GM12892 (cell line): ENCODE results near the gene SVOPL. TPM values are rescaled to one million over a fixed set of nuclear protein-coding genes. Genes with fewer than 3 reads are reported as not detected.
"Not testable (repeated sequence)": the region's sequence is repeated elsewhere in the genome, so short reads cannot be mapped to it uniquely, and the experiment has no call there.

Experiments
- DNase-seq: peaks from one replicate; pipeline ENCODE4 v3.0.0; 2011; ENCODE audit not compliant: insufficient read length
- FAIRE-seq: peaks from 2 replicates; lab custom pipeline; 2011; peaks lifted over from hg19 to GRCh38; lab: Jason Lieb, UNC
- POLR2A ChIP-seq: IDR thresholded peaks from 2 replicates; pipeline ENCODE4 v1.6.1; 2011; ENCODE audit warnings: low read depth, low read length, control low read depth
- POLR2AphosphoS5 ChIP-seq: IDR thresholded peaks from 2 replicates; pipeline ENCODE4 v1.6.1; 2011; ENCODE audit warnings: low read depth, low read length, control low read depth
- TAF1 ChIP-seq: IDR thresholded peaks from 2 replicates; pipeline ENCODE4 v1.6.1; 2011; ENCODE audit warnings: low read depth, mild to moderate bottlenecking, control low read depth, low read length, borderline replicate concordance
- polyA plus RNA-seq: library from polyadenylated mRNA; unstranded; fragments of >200 nt; gene quantifications from one replicate; pipeline ENCODE4 v1.2.1, GENCODE V29; 2012; ENCODE audit warnings: missing spikeins, inconsistent platforms; ENCODE audit not compliant: missing spikeins

Gene SVOPL, protein sequence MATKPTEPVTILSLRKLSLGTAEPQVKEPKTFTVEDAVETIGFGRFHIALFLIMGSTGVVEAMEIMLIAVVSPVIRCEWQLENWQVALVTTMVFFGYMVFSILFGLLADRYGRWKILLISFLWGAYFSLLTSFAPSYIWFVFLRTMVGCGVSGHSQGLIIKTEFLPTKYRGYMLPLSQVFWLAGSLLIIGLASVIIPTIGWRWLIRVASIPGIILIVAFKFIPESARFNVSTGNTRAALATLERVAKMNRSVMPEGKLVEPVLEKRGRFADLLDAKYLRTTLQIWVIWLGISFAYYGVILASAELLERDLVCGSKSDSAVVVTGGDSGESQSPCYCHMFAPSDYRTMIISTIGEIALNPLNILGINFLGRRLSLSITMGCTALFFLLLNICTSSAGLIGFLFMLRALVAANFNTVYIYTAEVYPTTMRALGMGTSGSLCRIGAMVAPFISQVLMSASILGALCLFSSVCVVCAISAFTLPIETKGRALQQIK
- not detected for polyA plus RNA-seq

DNA sequence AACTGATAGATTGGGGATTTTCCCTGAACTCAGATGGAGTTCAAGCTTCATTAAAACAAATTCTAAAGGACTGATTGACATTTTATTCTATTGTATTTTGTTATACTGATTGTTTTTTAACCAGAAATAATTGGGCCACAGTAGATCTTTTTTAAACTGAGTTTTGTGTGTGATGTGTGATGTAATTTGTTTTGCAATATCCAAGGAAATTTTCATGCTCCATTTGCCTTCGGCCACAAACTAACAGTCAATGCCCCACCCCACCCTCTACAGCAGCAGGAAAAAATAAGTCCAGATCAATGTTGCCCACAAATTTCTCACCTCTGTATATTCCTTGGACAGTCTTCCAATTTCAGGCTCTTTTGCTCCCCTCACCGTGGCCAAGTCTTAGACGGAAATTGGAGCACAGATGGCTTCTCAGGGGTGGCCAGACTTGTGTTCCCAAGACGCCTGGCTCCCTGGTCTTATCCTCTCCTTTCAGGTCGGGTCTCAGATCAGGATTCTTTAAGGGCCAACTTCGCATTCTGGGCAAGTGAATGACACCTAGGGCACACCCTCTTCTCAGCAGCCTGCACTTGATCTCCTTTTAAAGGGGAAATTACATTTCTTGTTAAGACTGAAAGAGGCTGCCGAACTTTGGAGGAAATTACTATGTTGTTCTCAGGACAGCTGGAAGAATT is at the start of gene SVOPL:
SVOPL (minus strand) TSS at position 506 of the 680 bp plus-strand sequence. CDS start 22,317 bp downstream, outside the sequence.
- DNase-seq (no peak), FAIRE-seq (no peak)
- TF ChIP-seq POLR2A (no peak), TAF1 (no peak), POLR2AphosphoS5 (no peak)

DNA sequence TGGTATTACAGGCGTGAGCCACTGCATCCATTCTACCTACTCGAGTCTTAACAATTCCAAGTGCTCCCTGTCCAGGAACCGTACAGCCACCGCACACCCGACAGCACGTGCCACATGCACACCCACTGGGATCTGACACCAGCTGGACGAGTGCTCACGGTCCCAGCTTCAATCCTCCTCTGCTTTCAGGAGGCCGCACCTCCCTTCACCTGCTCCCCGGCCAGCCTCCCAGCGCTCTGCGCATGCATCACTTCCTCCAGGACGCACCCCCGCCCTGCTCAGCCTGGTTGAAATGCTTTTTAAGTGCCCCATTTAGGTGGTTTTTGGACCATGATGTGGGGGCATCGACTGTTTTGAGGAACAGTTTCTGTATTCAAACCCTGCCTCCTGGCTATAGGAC is 49.3 kb upstream of the SVOPL start:
- TF ChIP-seq POLR2A (no peak), TAF1 (no peak), POLR2AphosphoS5 (no peak)
- FAIRE-seq = no peak
- no peak for DNase-seq

DNA sequence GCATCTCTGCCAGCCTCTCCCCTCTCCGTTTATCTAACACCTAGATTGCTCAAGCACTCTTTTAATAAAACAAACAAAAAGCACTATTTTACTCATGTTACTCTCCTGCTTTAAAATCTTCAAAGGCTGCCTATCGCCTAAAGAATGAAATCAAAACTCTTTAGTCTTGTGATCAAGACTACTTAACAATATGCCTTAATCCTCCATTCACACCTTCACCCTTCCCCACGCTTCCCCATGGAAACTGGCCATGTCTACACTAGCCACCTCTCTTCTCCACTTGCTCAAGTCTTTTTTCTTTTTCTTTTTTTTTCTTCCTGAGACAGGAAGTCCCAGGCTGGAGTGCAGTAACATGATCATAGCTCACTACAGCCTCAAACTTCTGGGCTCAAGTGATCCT is 48.8 kb upstream of the SVOPL start:
- no peak for FAIRE-seq
- no peak for DNase-seq
- TF ChIP-seq POLR2AphosphoS5 (no peak), TAF1 (no peak), POLR2A (no peak)

DNA sequence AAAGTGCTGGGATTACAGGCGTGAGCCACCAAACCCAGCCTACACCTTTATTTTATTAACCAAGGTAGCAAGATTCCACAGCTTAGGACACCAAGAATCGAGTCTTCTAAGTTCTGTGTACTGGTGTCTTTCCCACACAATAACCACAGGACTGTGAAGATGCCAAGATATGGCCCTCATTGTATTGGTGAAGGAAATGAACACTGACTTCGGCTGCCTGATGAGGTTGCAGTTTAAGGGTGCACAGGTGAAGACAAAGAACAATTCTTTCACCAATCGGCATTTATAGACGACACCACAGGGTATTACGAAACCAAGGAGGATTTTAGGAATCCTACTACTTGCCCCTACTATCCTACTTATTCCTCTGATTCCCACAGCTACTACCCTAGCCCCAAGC is 47.5 kb upstream of the SVOPL start:
- TF ChIP-seq TAF1 = no peak
- no peak for TF ChIP-seq POLR2AphosphoS5
- no peak for TF ChIP-seq POLR2A
- no peak for FAIRE-seq
- no peak for DNase-seq

DNA sequence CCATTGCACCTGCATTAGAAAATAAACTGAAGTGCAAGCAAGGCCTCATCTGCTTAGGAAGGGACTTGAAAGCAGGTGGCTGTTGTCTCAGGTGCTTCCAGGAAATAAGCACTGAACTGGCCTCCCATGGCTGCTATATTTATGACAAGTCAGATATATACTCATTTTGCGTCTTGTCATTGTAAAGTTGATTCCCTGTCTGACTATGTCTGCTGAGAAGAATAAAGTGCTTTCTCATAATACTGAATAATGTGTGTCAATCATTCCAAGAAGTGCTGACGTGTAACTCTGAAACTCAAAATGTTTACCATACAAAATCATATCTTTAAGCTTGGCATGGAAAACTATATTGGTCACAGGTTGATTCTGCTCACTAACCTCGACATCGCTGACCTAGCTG is 44.9 kb upstream of the SVOPL start:
- TF ChIP-seq POLR2AphosphoS5 = no peak
- no peak for TF ChIP-seq TAF1
- DNase-seq = no peak
- no peak for FAIRE-seq

DNA sequence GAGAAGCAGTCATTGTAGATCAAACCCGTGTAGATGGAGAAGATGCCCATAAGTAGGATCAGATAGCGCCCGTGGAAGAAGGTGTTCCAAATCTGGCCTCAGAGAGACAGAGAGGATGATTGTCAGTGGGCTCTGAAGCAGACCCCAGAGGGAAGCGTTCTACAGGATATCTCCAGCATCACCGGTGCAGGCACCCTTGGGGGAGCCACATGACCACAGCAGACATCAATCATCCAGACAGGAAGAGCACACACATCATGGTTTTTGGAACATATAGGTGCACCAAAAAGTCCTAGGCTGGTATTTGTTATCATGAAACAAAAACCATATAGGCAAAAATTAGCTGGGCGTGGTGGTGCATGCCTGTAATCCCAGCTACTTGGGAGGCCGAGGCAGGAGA is 44.0 kb upstream of the SVOPL start:
- DNase-seq = no peak
- no peak for FAIRE-seq
- TF ChIP-seq POLR2AphosphoS5 (no peak), TAF1 (no peak), POLR2A (no peak)

DNA sequence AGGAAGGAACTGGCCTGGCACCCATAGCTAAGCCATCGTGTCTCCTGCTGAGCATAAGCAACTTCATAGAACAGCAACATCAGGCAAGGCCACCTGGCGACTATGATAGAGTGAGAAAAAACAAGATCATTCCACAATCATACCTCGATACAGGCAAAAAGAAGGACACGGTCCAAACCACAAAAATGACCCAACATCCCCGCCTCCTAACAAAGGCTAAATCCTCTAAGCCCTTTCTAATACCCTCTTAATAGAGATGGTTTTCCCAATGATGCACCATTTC is 40.2 kb upstream of the SVOPL start:
- DNase-seq (no peak), FAIRE-seq (no peak)
- TF ChIP-seq POLR2A (no peak), TAF1 (no peak), POLR2AphosphoS5 (no peak)

DNA sequence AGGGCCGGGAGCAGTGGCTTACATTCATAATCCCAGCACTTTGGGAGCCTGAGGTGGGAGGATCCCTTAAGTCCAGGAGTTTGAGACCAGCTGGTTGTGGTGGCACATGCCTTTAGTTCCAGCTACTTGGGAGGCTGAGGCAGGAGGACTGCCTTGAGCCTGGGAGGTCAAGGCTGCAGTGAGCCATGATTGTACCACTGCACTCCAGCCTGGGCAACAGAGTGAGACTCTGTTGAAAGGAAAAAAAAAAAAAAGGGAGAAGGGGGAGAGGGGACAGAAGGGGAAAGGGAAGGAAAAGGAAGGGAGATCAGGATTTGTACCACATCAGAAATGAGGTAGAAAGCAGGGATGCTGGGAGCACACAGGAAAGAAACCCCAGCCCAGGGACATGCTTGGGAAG is 38.7 kb upstream of the SVOPL start:
- FAIRE-seq = no peak
- TF ChIP-seq TAF1 (no peak), POLR2AphosphoS5 (no peak), POLR2A (no peak)
- no peak for DNase-seq

DNA sequence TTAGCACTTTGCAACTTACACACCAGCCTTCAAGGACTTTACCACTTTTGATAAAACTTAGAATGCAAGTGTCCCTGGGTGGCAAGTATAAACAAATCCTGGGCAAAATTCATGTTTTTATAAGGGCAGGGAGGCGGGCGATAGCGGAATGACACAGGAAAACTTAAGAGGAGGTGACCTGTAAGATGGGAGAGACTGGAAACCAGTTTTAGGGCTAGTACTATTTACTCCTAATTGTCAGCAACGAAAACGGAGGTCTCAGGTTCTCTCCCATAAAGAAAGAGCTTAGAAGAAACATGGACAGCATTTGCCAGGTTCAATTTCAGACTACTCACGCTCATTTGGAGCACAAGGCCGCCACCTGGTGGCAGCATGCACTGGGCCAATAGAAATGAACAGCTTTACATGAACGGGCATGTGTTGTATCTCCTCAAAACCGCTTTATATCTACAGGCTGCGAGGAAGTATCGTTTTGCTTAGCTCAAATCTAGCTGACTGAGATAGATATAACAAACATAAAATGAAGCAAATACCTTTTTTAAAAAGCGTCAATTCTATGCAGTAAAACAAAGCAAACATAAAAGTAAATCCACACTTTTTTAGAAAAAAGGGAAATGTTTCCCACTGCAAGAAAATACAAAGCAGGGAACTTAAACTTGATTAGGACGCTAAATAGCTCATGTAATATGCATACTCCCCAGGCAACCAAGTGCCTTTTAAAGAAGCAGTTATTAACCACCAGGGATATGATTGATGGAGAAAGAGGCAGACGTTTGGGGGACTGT is 37.6 kb upstream of the SVOPL start:
- DNase-seq = peak; percentile 43
- TF ChIP-seq POLR2A (no peak), TAF1 (no peak), POLR2AphosphoS5 (no peak)
- peak; percentile 92 for FAIRE-seq

DNA sequence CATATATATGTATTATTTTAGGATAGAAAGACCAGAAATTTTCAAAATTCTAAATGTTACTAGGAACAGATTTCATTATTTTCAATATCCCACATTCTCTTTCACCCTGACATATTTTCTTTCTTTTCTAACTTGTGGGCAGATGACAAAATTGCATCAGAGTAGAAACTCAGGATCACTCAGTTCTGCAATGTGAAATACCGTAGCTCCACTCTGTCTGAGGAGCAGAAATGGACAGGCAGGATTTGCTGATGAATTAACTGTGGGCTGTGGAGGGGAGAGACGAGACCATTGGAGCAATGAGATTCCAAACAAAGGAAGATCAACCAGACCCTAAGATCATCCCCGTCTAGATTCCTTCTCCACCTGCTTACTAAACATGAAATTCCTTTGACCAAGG is 37.0 kb upstream of the SVOPL start:
- DNase-seq (no peak), FAIRE-seq (no peak)
- no peak for TF ChIP-seq TAF1
- no peak for TF ChIP-seq POLR2AphosphoS5
- no peak for TF ChIP-seq POLR2A

DNA sequence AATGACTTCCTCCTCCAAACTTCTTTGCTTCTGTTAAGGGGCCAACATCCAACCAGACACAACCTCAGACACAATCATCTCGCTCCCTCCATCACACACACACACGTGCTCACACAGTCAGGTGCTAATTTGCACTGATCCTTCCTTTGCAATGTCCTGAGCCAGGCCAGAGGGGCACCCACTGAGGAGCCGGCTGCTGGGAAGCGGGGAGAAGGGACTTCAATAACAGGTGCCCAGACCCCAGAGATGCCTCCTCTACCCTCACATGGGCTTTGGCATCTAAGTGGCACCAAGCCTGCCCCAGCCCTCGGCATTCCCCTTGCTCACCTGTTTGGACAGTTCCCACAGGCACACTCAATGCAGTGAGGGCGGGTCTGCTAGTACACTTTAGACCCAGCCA is 34.2 kb upstream of the SVOPL start:
- no peak for FAIRE-seq

DNA sequence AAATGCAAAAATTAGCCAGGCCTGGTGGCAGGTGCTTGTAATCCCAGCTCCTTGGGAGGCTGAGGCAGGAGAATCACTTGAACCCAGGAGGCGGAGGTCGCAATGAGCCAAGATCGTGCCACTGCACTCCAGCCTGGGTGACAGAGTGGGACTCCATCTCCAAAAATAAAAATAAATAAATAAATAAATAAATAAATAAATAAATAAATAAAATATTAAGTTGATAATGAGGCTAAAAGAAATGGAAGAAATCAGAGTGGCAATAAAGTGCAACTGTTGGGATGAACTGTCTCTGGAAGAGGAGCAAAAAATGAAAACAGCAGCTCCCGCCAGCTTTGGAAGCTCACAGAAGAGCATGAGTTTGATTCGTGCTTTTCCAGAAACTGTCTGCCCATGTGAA is 30.6 kb upstream of the SVOPL start:
- FAIRE-seq, DNase-seq: not testable (repeated sequence)

More for the DNA sequence above, 34.2 kb upstream of the SVOPL start:
- TF ChIP-seq POLR2A (no peak), POLR2AphosphoS5 (no peak), TAF1 (no peak)
- DNase-seq = no peak
